Muscle of back (tissue), 13 donors: ENCODE measurements around the gene HMGN2. TPM values are rescaled to one million over a fixed set of nuclear protein-coding genes. Genes with fewer than 3 reads are reported as not detected.

Experiments used
- DNase-seq, 3 donors: peaks; one replicate each; pipeline versions ENCODE4 v3.0.0 to v3.0.0-alpha.2; 2013
- long read RNA-seq, 9 donors: transcript quantifications; one replicate each; lab custom pipeline, GENCODE V29; 2026
- polyA plus RNA-seq, 10 donors: library from polyadenylated mRNA; unstranded; fragments of 120-200 nt; gene quantifications; one replicate each; pipeline ENCODE4 v1.2.1, GENCODE V29; 2013; ENCODE audit not compliant: insufficient read length in 10 of 10

HMGN2 gene
- 100 to 1,000 TPM; 552 to 838 (median 657) TPM for polyA plus RNA-seq
- long read RNA-seq, donor 1, transcript HMGN2-201 (6 exons, 1,191 nt) = major isoform, 234 of 536 reads
- long read RNA-seq, donor 1, partial matches to known transcripts = 286 of 536 reads
- long read RNA-seq, donor 1, other reads (novel, unspliced or antisense) = 14 of 536 reads
- long read RNA-seq, donor 2, transcript HMGN2-205 (5 exons, 952 nt) = minor isoform, 7 of 451 reads
- long read RNA-seq, donor 2, transcript HMGN2-201 (6 exons, 1,191 nt) = major isoform, 178 of 451 reads
- long read RNA-seq, donor 2, partial matches to known transcripts = 253 of 451 reads
- long read RNA-seq, donor 2, other reads (novel, unspliced or antisense) = 12 of 451 reads
- long read RNA-seq, donor 3, partial matches to known transcripts = 0 of 1 reads
- long read RNA-seq, donor 3, other reads (novel, unspliced or antisense) = 0 of 1 reads
- long read RNA-seq, donor 4, transcript HMGN2-201 (6 exons, 1,191 nt) = major isoform, 163 of 173 reads
- long read RNA-seq, donor 4, partial matches to known transcripts = 0 of 173 reads
- long read RNA-seq, donor 4, other reads (novel, unspliced or antisense) = 5 of 173 reads
- long read RNA-seq, donor 5, transcript HMGN2-205 (5 exons, 952 nt) = minor isoform, 12 of 420 reads
- long read RNA-seq, donor 5, transcript HMGN2-201 (6 exons, 1,191 nt) = major isoform, 334 of 420 reads
- long read RNA-seq, donor 5, partial matches to known transcripts = 47 of 420 reads
- long read RNA-seq, donor 5, other reads (novel, unspliced or antisense) = 24 of 420 reads
- long read RNA-seq, donor 6, transcript HMGN2-205 (5 exons, 952 nt) = minor isoform, 7 of 313 reads
- long read RNA-seq, donor 6, transcript HMGN2-201 (6 exons, 1,191 nt) = major isoform, 257 of 313 reads
- long read RNA-seq, donor 6, partial matches to known transcripts = 22 of 313 reads
- long read RNA-seq, donor 6, other reads (novel, unspliced or antisense) = 22 of 313 reads
- long read RNA-seq, donor 7, transcript HMGN2-201 (6 exons, 1,191 nt) = major isoform, 178 of 199 reads
- long read RNA-seq, donor 7, partial matches to known transcripts = 17 of 199 reads
- long read RNA-seq, donor 7, other reads (novel, unspliced or antisense) = 0 of 199 reads
- long read RNA-seq, donor 8, transcript HMGN2-201 (6 exons, 1,191 nt) = major isoform, 172 of 209 reads
- long read RNA-seq, donor 8, transcript HMGN2-205 (5 exons, 952 nt) = minor isoform, 5 of 209 reads
- long read RNA-seq, donor 8, partial matches to known transcripts = 25 of 209 reads
- long read RNA-seq, donor 8, other reads (novel, unspliced or antisense) = 6 of 209 reads
- long read RNA-seq, donor 9, transcript HMGN2-201 (6 exons, 1,191 nt) = major isoform, 30 of 32 reads
- long read RNA-seq, donor 9, partial matches to known transcripts = 0 of 32 reads
- long read RNA-seq, donor 9, other reads (novel, unspliced or antisense) = 0 of 32 reads

DNA sequence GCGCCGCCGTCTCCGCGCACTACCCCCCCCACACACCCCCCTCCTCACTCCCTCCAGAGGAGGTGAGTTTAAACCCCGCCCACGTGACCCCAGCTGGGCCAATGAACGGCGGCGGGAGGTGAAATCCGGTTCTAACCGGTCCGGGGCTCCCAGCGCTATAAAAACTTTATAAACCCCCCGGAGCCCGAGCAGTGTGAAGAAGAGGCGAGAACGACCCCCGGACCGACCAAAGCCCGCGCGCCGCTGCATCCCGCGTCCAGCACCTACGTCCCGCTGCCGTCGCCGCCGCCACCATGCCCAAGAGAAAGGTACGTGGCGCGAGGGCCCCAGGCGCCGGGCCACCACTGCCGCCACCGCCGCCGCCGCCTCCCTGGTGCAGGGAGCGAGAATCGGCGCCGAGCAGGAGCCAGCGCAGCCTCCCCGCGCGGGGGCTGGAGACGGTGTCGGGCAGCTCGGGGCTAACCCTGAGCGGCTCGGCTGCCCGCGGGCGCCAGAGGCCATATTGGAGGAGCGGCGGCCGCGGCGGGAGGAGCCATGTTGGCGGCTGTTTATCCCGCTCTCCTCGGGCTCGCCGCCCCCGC is at the start of gene HMGN2:
TSS of gene HMGN2 (plus strand) at position 121 of the 581 bp plus-strand sequence. CDS start at position 294, 173 bp downstream.
- DNase-seq = peak; percentile 94 to 96 (median 95)

DNA sequence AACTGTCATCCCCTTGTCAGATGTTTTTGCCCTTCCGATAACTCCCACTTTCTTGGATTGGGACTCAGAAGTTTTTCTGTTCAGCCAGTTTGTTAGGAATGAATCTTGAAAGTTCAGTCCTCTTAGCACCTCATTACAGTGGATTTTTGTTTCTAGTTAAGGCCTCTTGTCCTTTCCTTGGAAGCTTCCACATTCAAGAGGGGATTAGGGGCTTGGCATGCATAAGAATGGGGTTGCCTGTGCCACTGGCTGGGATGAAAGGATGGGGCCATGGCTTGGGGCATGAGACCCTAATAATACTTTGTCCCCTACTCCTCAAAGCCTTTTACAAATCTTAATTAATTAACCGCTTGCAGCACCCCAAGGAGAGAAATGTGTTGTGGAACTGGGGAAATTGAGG is 42.5 kb upstream of the HMGN2 start:
- DNase-seq = no peak

- peak; percentile 98 to 99 (median 99) for DNase-seq
Measured at GRCh38 chr1:26431979-26432695, 40.1 kb upstream of the HMGN2 start, which contains the start of gene DHDDS. Gene DHDDS (plus strand): TSS chr1:26432321. CDS start chr1:26432946, 625 bp downstream.

- no peak for DNase-seq
Measured at GRCh38 chr1:26432793-26433192, 39.4 kb upstream of the HMGN2 start.

DNA sequence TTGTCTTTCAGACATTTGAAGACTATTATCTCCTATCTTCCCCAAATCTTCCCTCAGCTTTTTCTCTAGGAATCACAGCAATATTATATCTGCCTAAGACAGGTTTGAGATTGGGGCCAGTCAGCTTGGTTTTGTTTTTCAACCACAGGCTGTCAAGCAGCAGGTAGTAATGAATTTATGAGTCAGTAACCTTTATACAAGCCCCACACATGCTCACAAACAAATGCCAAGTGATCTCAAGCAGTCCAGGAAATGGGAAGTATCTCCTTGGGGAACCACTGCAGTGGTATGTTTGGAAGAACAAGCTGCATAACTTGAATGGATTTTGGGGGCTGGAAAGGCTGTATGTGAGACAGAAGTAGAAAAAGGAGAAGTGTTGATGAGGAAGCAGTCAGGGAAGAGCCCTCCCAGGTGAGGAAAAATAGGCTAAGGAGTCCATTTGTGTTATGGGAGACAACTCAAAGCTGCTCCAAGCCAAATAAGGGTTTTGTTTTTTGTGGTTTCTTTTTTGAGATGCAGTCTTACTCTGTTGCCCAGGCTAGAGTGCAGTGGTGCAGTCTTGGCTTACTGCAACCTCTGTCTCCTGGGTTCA is 38.0 kb upstream of the HMGN2 start:
- DNase-seq = no peak

GRCh38 chr1:26438041-26438440 is 34.2 kb upstream of the HMGN2 start:
- no peak for DNase-seq

GRCh38 chr1:26440259-26440658 is 32.0 kb upstream of the HMGN2 start:
- no peak for DNase-seq

- no peak for DNase-seq
Measured at GRCh38 chr1:26449868-26450267, 22.4 kb upstream of the HMGN2 start.

DNA sequence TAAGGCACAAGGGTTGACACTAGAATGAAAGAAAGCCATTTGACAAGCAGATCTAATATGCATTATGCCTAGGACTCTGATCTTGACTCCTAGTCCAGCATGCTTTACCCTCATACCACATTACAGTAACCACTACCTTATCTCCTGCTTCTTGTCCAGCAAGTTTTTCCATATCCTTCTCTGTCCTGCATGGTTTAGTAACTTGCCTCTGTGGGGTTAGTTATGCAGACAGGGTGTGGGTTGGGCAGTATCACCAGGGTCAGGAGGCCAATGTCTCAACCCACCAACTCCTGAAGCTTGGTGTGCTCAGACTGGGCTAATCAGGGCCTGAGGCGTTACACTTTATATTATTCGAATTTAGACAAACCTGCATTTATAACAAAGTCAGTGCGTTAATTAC is 21.3 kb upstream of the HMGN2 start:
- no peak for DNase-seq

- DNase-seq = no peak
Measured at GRCh38 chr1:26452459-26453183, 19.6 kb upstream of the HMGN2 start.

DNA sequence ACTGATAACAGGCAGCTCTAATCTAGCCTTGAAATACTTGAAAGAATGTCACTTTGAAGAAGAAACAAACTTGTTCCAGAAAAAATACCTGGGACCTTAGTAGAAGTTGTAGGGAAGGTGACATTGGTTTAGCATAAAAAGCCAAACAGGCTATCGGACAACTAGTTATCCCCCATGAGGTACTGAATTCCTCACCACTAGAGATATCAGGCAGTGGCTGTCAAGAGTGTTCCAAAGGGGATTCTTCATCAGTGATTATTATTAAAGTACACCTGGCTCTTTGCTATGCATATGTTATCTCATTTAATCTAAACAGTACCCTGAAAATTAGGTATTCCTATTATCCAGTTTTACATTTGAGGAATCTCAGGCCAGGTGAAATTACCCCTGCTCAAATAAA is 13.1 kb upstream of the HMGN2 start:
- DNase-seq = no peak

DNA sequence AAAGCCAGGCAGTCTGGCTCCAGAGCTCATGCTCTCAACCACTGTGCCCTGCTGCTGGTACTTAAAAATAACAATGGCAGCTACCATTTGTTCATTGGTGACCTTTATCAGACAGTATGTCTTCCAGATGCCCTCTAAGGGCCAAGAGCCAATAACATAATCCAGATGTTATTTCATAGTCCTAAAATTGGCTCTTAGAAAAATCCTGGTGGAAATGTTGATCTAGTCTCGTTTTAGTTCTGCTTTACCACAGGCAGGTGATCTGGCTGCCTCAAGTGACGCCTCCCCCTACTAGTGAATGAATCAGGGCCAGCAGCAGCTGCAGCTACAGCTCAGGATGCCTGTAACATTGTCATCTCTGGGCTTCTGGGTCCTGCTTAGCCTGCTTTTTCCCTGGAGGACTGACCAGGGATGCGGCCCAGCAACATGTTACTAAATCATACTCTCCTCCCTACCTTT is 12.6 kb upstream of the HMGN2 start:
- DNase-seq = no peak

GRCh38 chr1:26468911-26469310 is 3.3 kb upstream of the HMGN2 start:
- DNase-seq = peak in 2 of 3 donors; percentile 36 to 54

DNA sequence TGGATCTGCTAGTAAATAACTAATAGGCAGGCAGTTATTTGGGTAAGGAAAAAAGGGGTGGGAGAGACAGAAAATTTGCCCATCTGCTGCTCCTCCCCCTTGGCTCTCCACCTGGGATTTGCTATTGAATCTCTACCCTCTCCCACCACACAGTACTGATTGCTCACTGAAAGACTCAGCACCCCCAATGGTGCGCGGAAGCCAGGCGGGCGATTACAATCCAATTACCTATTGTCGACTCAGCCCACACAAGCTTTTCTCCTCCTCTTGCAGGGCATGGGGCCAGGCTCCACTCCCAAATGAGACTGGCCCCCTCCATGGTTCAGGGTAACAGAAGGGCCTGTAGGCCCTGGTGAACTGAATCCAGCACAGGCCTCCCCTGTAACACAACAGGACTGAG is 2.7 kb upstream of the HMGN2 start:
- no peak for DNase-seq

DNA sequence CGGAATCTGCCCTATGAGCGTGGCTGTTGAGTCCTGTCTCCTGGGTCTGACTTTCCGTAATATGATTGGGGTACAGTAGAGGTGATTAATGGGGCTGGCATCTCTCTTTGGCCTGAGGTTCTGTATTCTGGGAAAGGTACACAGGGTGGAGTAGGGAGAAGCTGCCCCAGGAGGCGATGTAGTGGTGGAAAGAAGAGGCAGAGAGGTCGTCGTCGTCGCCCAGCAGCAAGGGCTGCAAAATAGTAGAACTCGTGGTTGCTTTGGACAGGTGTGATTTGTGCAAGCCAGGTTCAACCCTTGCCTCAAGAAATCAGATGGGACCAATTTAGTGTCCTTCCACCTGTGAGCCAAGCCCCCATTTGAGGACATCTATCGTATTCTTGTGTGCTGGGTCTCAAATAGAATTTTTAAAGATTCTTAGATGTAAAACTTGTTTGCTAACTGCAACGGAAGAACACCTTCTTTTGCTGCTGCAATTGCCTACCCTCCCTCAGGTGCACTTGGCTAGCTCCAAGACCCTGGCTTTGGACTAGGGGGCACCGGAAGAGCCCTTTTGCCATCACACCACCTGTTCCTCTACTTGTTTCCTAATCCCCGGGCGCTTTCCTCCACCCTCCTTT is 1.3 kb upstream of the HMGN2 start:
- DNase-seq = no peak

- peak; percentile 63 to 93 (median 75) for DNase-seq
Measured at GRCh38 chr1:26471498-26472319, 531 bp upstream of the HMGN2 start.
